ENCODE data around the gene BAMBI.

BAMBI gene

GRCh38 chr10:28722065-28722803, 44.9 kb downstream of the BAMBI start:
- WGBS (ENCODE audit: insufficient coverage), result 2% methylated on average over 45 of the region's 46 CpGs
- CTCF ChIA-PET, result interaction anchor here (1.6 kb wide), 1 partner anchor 58 kb away, joined by 5 read pairs; no protein-coding TSS in a partner anchor

DNA sequence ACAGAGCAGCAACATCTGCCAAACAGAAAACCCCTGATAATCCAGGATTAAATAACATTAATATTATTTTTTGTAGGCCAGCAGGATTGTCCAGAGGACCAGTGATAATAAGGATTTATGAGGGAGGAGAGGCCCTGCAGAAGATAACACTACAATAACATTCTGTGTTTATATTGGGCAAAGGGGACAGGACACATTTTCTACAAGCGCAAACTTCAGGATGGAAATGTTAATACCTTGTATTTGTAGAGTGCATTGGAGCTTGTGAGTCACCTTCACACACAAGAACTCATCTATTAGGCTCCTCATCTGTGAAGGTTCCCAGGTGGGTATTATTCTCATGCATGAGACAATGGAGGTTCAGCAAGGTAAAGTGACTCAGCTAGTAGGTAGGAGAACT, 51.0 kb downstream of the BAMBI start:
- Histone ChIP-seq H3K4me1 (ENCODE audit: control extremely low read depth in 1 of 4, control insufficient read depth in 4 of 4, insufficient read depth in 4 of 4, low read length in 3 of 4) (no peaks in the 10 kb centered on the region), H3K9me3 (ENCODE audit: control extremely low read depth in 1 of 5, control insufficient read depth in 4 of 5, insufficient read depth in 2 of 5, low read depth in 1 of 5, low read length in 4 of 5) (no peaks in the 10 kb centered on the region), H3K27me3 (replicated peaks in 2 of 5; ENCODE audit: control insufficient read depth in 4 of 5, insufficient read depth in 5 of 5, low read length in 4 of 5) (peaks cover 0 to 10% (median 4%) of the 10 kb centered on the region in 5 experiments), H3K36me3 (ENCODE audit: control insufficient read depth in 4 of 4, insufficient read depth in 4 of 4, low read length in 3 of 4) (no peaks in the 10 kb centered on the region), H3K27ac (ENCODE audit: insufficient read depth in 1 of 2, low read depth in 1 of 2, low read length in 2 of 2, poor library complexity in 1 of 2, severe bottlenecking in 2 of 2) (no peak overlapping the region), H3K4me3 (ENCODE audit: control insufficient read depth in 1 of 7, extremely low read depth in 1 of 7, insufficient read depth in 4 of 7, low read depth in 2 of 7, low read length in 6 of 7) (no peak overlapping the region)
- no peak for DNase-seq
- CTCF ChIA-PET, result no interaction called here
- no CpG with 5 or more reads among the region's 1 CpG for WGBS (ENCODE audit: insufficient coverage)
- POLR2A ChIA-PET, result interaction anchor here (0.6 kb wide), 1 partner anchor 170 kb away, joined by 3 read pairs; no protein-coding TSS in a partner anchor

More at GRCh38 chr10:28722065-28722803, 44.9 kb downstream of the BAMBI start:
- H3K4me3 ChIP-seq (ENCODE audit: control insufficient read depth in 1 of 7, extremely low read depth in 1 of 7, insufficient read depth in 4 of 7, low read depth in 2 of 7, low read length in 6 of 7), result peak overlapping the region; percentile 5 to 74 (median 38)
- peak; percentile 23 to 52 (median 39) for DNase-seq
- no peaks in the 10 kb centered on the region for H3K9me3 ChIP-seq (ENCODE audit: control extremely low read depth in 1 of 5, control insufficient read depth in 4 of 5, insufficient read depth in 2 of 5, low read depth in 1 of 5, low read length in 4 of 5)
- H3K4me1 ChIP-seq (ENCODE audit: control extremely low read depth in 1 of 4, control insufficient read depth in 4 of 4, insufficient read depth in 4 of 4, low read length in 3 of 4), result peaks cover 0 to 13% (median 9%) of the 10 kb centered on the region in 4 experiments
- POLR2A ChIA-PET, result no interaction called here
- H3K27me3 ChIP-seq (replicated peaks in 2 of 5; ENCODE audit: control insufficient read depth in 4 of 5, insufficient read depth in 5 of 5, low read length in 4 of 5), result peaks cover 0 to 37% (median 19%) of the 10 kb centered on the region in 5 experiments
- H3K36me3 ChIP-seq (ENCODE audit: control insufficient read depth in 4 of 4, insufficient read depth in 4 of 4, low read length in 3 of 4), result no peaks in the 10 kb centered on the region
- no peak overlapping the region for H3K27ac ChIP-seq (ENCODE audit: insufficient read depth in 1 of 2, low read depth in 1 of 2, low read length in 2 of 2, poor library complexity in 1 of 2, severe bottlenecking in 2 of 2)

GRCh38 chr10:28730031-28730778, 52.9 kb downstream of the BAMBI start:
- Histone ChIP-seq H3K9me3 (ENCODE audit: control extremely low read depth in 1 of 5, control insufficient read depth in 4 of 5, insufficient read depth in 2 of 5, low read depth in 1 of 5, low read length in 4 of 5) (peaks cover 0 to 6% (median 3%) of the 10 kb centered on the region in 5 experiments), H3K36me3 (ENCODE audit: control insufficient read depth in 4 of 4, insufficient read depth in 4 of 4, low read length in 3 of 4) (no peaks in the 10 kb centered on the region), H3K4me3 (ENCODE audit: control insufficient read depth in 1 of 7, extremely low read depth in 1 of 7, insufficient read depth in 4 of 7, low read depth in 2 of 7, low read length in 6 of 7) (no peak overlapping the region), H3K27me3 (replicated peaks in 2 of 5; ENCODE audit: control insufficient read depth in 4 of 5, insufficient read depth in 5 of 5, low read length in 4 of 5) (peaks cover 0 to 3% (median 0%) of the 10 kb centered on the region in 5 experiments), H3K27ac (ENCODE audit: insufficient read depth in 1 of 2, low read depth in 1 of 2, low read length in 2 of 2, poor library complexity in 1 of 2, severe bottlenecking in 2 of 2) (no peak overlapping the region), H3K4me1 (ENCODE audit: control extremely low read depth in 1 of 4, control insufficient read depth in 4 of 4, insufficient read depth in 4 of 4, low read length in 3 of 4) (no peaks in the 10 kb centered on the region)
- ChIA-PET POLR2A (interaction anchor here (0.6 kb wide), 1 partner anchor 40 kb away, joined by 3 read pairs; no protein-coding TSS in a partner anchor), CTCF (interaction anchor here (0.7 kb wide), 1 partner anchor 1824 kb away, joined by 3 read pairs; no protein-coding TSS in a partner anchor)
- 81% methylated on average over 3 of the region's 7 CpGs for WGBS (ENCODE audit: insufficient coverage)
- DNase-seq, result no peak

DNA sequence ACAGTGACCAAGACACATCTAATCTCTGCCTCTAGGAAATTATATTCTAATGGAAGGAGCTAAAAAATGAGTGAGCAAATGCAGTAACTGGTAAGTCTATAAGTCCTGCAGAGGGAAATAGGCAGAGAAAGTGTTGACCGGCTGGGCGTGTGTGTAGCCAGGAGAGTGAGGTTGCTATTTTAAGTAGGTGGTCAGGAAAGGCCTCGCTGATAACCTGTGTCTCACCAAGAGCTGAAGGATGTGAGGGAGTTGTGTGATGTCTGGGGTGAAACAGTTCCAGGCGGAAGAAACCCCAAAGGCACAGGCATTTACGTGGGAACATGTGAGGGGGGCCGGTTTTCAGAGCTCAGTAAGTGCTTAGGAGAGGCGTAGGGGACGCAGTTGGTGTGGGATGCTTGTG, 54.8 kb downstream of the BAMBI start:
- DNase-seq, result no peak
- ChIA-PET CTCF (no interaction called here), POLR2A (no interaction called here)
- H3K36me3 ChIP-seq (ENCODE audit: control insufficient read depth in 4 of 4, insufficient read depth in 4 of 4, low read length in 3 of 4), result no peaks in the 10 kb centered on the region
- H3K27ac ChIP-seq (ENCODE audit: insufficient read depth in 1 of 2, low read depth in 1 of 2, low read length in 2 of 2, poor library complexity in 1 of 2, severe bottlenecking in 2 of 2), result no peak overlapping the region
- 100% methylated on average over 8 of the region's 8 CpGs for WGBS (ENCODE audit: insufficient coverage)
- H3K4me1 ChIP-seq (ENCODE audit: control extremely low read depth in 1 of 4, control insufficient read depth in 4 of 4, insufficient read depth in 4 of 4, low read length in 3 of 4), result no peaks in the 10 kb centered on the region
- H3K27me3 ChIP-seq (replicated peaks in 2 of 5; ENCODE audit: control insufficient read depth in 4 of 5, insufficient read depth in 5 of 5, low read length in 4 of 5), result peaks cover 0 to 5% (median 0%) of the 10 kb centered on the region in 5 experiments
- H3K9me3 ChIP-seq (ENCODE audit: control extremely low read depth in 1 of 5, control insufficient read depth in 4 of 5, insufficient read depth in 2 of 5, low read depth in 1 of 5, low read length in 4 of 5), result peaks cover 0 to 6% (median 3%) of the 10 kb centered on the region in 5 experiments
- H3K4me3 ChIP-seq (ENCODE audit: control insufficient read depth in 1 of 7, extremely low read depth in 1 of 7, insufficient read depth in 4 of 7, low read depth in 2 of 7, low read length in 6 of 7), result no peak overlapping the region

Measured in common myeloid progenitor, CD34-positive (primary cell).